WI38 (cell line): ENCODE data around the gene LRRC74B.
"Not testable (repeated sequence)": the region's sequence is repeated elsewhere in the genome, so short reads cannot be mapped to it uniquely, and the experiment has no call there.

Experiments
- H3K4me3 ChIP-seq: 2 replicates; pipeline ENCODE4 v1.5.1; 2011; ENCODE audit warnings: low read depth, mild to moderate bottlenecking, control low read depth, low read length
- CTCF ChIP-seq: IDR thresholded peaks from 2 replicates; pipeline ENCODE4 v1.5.1; 2012; ENCODE audit warnings: low read depth, mild to moderate bottlenecking, control low read depth, low read length

Gene LRRC74B

GRCh38 chr22:21042978-21043859, 2.5 kb upstream of the LRRC74B start:
- TF ChIP-seq CTCF: no peak

GRCh38 chr22:21043860-21044535, 1.7 kb upstream of the LRRC74B start:
- no peak for TF ChIP-seq CTCF
- H3K4me3 ChIP-seq: no peak overlapping the region

More at GRCh38 chr22:21042978-21043859, 2.5 kb upstream of the LRRC74B start:
- H3K4me3 ChIP-seq: no peak overlapping the region

DNA sequence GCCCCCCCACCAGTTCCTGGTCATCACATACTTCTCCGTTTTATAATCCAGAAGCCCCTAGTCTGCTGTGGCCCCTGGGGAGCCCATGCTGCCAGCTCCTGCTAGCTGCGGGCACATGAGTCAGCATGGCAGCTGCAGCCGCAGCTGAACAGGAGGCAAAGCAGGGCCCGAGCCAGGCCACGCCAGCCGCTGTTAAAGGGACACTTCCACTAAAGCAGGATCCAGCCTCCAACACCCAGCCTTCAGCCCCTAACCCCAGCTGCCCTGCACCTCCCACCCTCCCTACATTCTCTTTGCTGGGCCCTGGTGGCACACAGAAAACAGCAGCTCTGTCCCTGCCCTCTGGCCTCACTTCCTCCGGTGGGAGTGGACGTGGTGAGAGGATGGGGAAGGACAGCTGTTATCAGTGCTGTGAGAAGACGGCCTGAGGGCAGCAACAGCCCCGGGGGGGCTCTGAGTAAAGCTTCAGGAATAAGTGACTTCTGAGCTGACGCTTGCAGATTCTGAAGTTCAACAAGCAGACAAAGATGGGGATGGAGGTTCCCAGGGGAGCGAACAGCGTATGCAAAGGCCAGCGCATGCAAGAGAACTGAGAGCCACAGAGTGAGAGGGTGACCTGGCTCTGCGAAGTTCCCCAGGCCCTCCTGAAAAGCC, 688 bp upstream of the LRRC74B start:
- H3K4me3 ChIP-seq: peak overlapping the region; percentile 50
- TF ChIP-seq CTCF: no peak

GRCh38 chr22:21047035-21047661, 1.4 kb downstream of the LRRC74B start:
- TF ChIP-seq CTCF: no peak
- no peak overlapping the region for H3K4me3 ChIP-seq

DNA sequence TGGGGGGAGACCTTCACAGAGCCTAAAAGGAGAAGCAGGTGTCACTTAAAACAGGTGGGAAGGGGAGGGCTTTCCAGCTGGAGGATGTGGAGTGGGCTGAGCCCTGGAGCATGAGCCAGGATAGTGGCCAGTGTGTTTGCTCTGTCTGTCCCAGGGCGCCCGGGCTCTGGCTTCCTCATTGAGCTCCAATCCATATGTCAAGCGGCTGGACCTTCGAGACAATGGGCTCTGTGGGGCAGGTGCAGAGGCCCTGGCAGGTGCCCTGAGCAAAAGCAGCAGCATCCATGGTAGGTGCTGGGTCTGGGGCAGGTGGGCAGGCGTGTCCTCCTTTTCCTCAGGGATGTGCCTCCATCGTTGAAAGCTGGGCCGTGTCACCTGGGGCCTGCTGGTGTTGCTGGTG, 2.0 kb downstream of the LRRC74B start:
- H3K4me3 ChIP-seq: no peak overlapping the region
- no peak for TF ChIP-seq CTCF

- not testable (repeated sequence) for H3K4me3 ChIP-seq
Measured at GRCh38 chr22:21048448-21048847, 2.7 kb downstream of the LRRC74B start.

GRCh38 chr22:21048965-21049364, 3.2 kb downstream of the LRRC74B start:
- not testable (repeated sequence) for H3K4me3 ChIP-seq
